MV-4-11 (cell line): ENCODE data around the gene C18orf54.
"Not testable (repeated sequence)": the region's sequence is repeated elsewhere in the genome, so short reads cannot be mapped to it uniquely, and the experiment has no call there.

Source experiments
- DNase-seq: peaks from one replicate; lab custom pipeline; 2025; lab: John Stamatoyannopoulos, UW

The C18orf54 gene

GRCh38 chr18:54357660-54358494, at the start of gene C18orf54, which contains the start of gene STARD6:
C18orf54 (plus strand) TSS chr18:54357906; CDS start chr18:54360573, 2,667 bp downstream.
STARD6 (minus strand) TSS chr18:54357858; CDS start chr18:54354573, 3,285 bp downstream.
- peak; percentile 88 for DNase-seq

DNA sequence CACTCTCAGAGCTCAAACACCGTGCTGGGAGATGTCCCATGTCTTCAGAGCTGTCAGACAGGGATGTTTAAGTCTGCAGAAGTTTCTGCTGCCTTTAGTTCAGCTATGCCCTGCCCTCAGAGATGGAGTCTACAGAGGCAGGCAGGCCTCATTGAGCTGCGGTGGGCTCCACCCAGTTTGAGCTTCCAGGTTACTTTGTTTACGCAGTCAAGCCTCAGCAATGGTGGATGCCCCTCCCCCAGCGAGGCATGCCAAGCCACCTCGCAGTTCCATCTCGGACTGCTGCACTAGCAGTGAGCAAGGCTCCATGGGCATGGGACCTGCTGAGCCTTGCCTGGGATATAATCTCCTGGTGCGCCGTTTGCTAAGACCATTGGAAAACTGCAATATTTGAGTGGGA, 48.1 kb upstream of the C18orf54 start:
- DNase-seq: not testable (repeated sequence)

DNA sequence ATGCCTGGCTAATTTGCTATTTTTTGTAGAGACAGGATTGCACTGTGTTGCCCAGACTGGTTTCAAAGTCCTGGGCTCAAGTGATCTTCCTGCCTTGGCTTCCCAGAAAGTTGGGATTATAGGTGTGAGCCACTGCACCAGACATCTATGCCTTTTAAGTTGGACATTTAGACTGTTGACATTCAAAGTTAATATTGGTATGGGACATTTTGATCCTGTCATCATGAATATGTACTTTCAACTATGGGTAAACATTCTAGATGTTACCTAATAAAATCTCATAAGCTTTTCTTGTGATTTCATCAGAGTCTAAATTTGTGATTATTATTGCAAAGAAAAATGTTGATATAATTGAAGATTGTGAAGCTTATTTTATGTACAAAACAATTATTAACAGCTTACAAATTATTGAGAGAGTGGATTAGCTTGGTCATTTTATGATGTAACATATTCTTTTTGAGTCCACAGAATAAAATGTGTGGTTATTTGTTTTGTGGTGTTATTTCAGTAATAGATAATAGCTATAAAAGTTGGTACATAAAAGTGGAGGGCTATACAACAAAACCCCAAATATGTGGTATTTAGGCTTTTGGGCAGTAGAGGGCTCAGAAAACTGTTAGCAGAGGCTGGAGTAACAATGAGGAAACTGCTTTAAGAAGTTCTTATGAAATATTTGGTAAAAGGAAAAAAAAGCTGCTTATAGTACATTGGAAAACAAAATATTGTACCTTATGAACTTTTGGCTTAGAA, 41.5 kb upstream of the C18orf54 start:
- peak; percentile 25 for DNase-seq

- no peak for DNase-seq
Measured at GRCh38 chr18:54323561-54323960, 34.1 kb upstream of the C18orf54 start.

DNA sequence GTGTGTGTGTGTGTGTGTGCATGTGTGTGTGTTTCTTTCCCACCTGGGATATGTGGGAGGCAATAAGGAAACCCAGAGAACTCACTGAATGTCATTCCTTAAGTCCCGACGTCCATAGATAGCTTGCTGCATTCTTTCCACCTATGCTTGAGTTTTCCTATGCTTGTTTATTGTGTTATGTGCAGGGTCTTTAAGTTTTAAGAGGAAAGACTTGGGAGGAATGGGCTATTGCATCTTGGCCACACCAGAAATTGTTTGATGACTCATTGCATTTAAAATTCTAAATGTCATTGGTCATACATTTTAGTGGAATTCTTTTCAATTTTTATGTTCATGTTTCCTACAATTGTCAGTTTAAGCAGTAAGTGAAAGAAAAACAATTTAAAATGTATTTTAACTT, 33.7 kb upstream of the C18orf54 start:
- DNase-seq: no peak

GRCh38 chr18:54327818-54328217, 29.9 kb upstream of the C18orf54 start:
- peak; percentile 9 for DNase-seq

GRCh38 chr18:54329787-54330186, 27.9 kb upstream of the C18orf54 start:
- no peak for DNase-seq

DNA sequence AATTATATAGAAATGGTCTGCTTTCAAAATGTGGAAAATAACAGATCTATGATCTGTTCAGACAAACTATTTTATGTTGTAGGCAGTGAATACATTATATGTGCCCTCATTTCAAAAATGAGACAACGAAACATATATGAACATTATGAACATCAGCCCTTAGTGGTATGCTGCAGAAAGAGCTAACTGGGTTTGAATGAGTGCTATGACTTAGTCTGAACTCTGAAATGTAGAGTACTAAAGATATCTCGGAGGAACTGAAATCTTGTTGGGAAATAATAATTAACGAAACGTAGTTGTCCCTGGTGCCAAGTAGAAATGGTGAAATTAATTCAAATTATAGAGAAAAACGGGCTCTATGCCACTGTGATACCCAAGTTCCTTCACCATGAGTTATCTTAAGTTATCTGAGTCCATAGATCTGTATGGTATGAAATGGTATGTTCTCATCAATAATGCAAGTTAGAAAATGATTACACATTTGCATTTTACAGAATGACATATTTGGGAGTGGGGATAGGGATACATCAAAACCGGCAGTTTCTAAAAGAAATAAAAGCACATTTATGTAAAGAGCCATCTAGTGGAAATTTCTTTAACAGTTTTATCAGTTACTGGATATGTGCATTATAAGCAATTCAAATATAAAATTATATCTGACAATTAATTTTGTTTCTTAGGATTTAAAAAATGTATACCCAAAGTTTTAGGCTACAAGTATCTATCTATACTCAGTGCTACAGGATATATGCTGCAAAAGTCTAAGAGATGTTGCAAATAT, 26.7 kb upstream of the C18orf54 start:
- no peak for DNase-seq

DNA sequence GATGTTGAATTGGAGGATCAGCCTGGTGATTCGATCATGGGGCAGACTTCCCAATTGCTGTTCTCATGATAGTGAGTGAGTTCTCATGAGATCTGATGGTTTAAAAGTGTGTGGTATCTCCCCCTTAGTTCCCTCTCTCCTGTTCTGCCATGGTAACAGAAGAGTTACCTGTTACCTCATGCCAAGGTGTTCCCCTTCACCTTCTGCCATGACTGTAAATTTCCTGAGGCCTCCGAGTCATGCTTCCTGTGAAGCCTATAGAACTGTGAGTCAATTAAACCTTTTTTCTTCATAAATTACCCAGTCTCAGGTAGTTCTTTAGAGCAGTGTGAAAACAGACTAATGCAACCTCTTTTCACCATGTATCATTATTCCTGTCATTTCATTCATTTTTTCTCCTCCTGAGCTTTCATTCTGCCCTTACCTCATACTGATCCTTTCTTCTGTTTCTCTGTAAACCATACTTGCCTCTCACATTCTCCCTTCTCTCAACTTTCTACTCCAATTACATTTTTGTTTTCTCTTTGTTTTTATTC, 22.0 kb upstream of the C18orf54 start:
- no peak for DNase-seq

GRCh38 chr18:54338230-54338629, 19.5 kb upstream of the C18orf54 start:
- peak; percentile 82 for DNase-seq

DNA sequence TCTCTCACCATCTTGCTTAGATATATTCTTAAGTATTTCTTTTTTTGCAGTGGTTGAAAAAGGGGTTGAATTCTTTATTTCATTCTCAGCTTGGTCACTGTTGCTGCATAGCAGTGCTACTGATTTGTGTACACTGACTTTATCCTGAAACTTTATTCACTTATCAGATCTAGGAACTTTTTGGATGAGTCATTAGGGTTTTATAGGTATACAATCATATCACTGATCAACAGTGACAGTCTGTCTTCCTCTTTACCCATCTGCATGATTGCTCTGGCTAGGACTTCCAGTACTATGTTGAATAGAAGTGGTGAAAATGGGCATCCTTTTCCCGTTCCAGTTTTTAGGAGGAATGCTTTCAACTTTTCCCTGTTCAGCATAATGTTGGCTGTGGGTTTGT, 6.5 kb upstream of the C18orf54 start:
- DNase-seq: no peak

DNA sequence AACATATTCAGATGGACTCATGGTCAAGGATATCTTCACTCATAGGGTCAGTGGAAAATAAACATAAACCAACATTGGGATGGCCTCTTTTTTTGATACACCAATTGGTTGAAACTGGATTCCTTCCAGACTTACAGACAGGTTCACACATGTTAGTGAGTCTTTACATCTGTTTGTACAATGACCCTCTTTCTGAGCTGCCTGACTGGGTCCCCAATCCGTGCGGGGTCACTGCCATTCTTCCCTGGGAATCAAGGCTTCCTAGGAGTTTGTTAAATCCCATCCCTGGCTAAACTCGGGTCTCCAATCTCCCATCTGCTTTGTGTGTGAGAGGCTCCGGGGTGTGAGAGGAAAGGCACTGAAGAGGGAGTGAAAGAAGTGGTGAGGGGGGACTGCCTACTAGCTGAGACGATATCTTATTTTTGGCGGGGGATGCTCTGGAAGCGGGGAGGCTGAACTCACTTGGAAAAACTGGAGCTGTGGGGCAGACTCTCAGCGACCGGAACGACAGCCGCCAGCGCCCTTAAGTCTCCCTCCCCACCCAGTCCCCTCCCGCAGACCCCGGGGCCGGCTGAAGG, 535 bp upstream of the C18orf54 start:
- DNase-seq: no peak

GRCh38 chr18:54358495-54359040, 862 bp downstream of the C18orf54 start:
- peak; percentile 26 for DNase-seq

DNA sequence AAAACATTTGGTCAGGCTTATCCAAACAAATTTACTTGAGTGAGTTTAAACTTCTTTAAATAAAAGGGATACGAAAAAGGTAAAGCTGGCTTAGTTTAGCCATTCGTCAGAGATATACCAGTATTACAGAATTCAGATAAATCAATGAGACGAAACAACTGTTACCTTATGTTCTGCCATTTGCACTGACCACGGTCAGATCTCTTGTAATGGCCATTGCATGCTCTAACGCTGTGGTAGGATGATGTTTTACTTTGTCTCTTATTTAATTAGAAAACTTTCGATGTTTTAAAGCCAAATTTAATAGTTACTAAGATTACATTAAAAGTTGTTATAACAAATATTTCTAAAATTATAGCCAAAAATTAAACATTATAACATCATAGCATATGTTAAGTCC, 1.5 kb downstream of the C18orf54 start:
- DNase-seq: no peak

- DNase-seq: no peak
Measured at GRCh38 chr18:54360406-54360805, 2.7 kb downstream of the C18orf54 start.

DNA sequence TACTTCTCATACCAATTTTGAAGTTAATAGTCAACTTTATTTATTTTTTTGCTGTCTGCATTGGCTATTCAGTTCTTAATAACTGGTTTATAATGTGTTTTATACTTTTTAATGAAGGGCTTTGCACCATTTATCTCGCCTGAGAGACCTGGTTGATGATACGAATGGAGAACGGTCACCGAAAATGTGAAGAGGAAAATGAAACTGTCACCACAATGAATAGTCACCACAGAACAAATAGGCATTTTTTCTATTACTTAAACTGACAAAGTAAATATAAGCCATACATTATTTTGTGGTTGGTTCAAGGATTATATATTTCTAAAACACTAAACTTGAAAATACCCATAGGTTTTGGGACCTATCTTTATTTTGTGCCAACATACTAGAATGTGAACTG, 20.4 kb downstream of the C18orf54 start:
- no peak for DNase-seq

DNA sequence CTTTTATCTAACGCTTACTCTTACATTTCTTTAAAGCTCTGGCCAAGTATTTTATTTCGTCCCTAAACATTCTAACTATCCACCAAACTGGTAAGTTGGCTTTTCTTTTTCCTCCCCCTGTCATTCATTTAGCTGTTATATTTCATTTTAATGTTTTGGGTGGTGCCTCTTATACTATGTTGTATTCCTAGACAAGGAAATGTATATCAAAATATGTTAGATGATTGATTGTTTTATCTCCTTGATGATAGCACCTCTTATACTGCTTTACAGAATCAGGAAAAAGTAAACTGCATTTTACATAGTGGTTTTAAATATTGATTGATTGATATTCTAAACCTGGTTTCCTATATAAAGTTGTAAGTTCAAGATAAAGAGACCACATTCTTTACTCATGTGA, 23.9 kb downstream of the C18orf54 start:
- no peak for DNase-seq

- no peak for DNase-seq
Measured at GRCh38 chr18:54382076-54382475, 24.4 kb downstream of the C18orf54 start.

GRCh38 chr18:54382733-54383252, 25.1 kb downstream of the C18orf54 start:
- DNase-seq: no peak

DNA sequence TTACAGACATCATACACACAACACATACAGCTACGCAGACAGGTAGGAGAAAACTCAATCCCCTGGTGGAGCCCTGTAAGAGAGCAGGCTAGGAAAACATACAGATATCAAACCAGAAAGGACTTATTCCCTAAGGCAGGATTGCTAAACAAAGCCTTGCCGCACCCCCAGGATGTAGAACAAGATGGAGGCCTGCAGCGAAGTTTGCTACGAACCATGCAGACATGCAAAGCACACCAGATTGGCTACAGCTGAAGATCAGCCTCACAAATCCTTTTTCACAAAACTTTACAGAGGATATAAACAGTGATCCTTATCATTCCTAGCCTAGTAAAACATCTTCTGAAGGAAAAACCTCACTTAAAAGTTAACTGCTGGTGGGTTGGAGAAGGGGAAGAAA, 28.3 kb downstream of the C18orf54 start:
- no peak for DNase-seq
